Uterus (tissue), 4 donors: ENCODE measurements around the gene F10. TPM values are rescaled to one million over a fixed set of nuclear protein-coding genes. Genes with fewer than 3 reads are reported as not detected.

Source experiments
- DNase-seq, 2 donors: peaks; one replicate each; pipeline ENCODE4 v3.0.0-alpha.2; 2019 to 2020
- H3K27ac ChIP-seq, 2 donors: fragments of 200-600 bp; sonication (generic); 1 replicate in 1 of 2; 2 replicates in 1 of 2; pipeline ENCODE4 v1.5.1; 2016 to 2018
- H3K27me3 ChIP-seq, 2 donors: fragments of 200-600 bp; sonication (generic); one replicate each; pipeline ENCODE4 v1.5.1; 2018 to 2019; ENCODE audit warnings: control low read depth in 1 of 2
- H3K36me3 ChIP-seq, 2 donors: fragments of 200-600 bp; sonication (generic); one replicate each; pipeline ENCODE4 v1.5.1; 2019; ENCODE audit warnings: control low read depth in 1 of 2
- H3K4me1 ChIP-seq, 2 donors: fragments of 200-600 bp; sonication (generic); one replicate each; pipeline ENCODE4 v1.5.1; 2018 to 2019; ENCODE audit warnings: control low read depth in 1 of 2
- H3K4me3 ChIP-seq, 2 donors: fragments of 200-600 bp; sonication (generic); 1 replicate in 1 of 2; 2 replicates in 1 of 2; pipeline ENCODE4 v1.5.1; 2018 to 2019; ENCODE audit warnings: mild to moderate bottlenecking in 1 of 2
- H3K9me3 ChIP-seq, 2 donors: fragments of 200-600 bp; sonication (generic); one replicate each; pipeline ENCODE4 v1.5.1; 2019; ENCODE audit warnings: control low read depth in 1 of 2
- CTCF ChIP-seq, 4 experiments: fragments of 200-600 bp in 2 of 4; fragments of 450-650 bp in 2 of 4; sonication (generic) in 2 of 4; IDR thresholded peaks; one replicate each; pipeline ENCODE4 v1.5.1; 2016 to 2019; ENCODE audit warnings: antibody characterized with exemption in 4 of 4, mild to moderate bottlenecking in 2 of 4, moderate library complexity in 1 of 4
- POLR2A ChIP-seq, 2 donors: fragments of 450-650 bp; IDR thresholded peaks; one replicate each; pipeline ENCODE4 v1.6.1; 2016; ENCODE audit warnings: antibody characterized with exemption in 2 of 2, mild to moderate bottlenecking in 1 of 2, moderate library complexity in 1 of 2
- intact Hi-C: fragments of 100-400 bp; cut with DNase I; formaldehyde crosslinking; loops from one replicate; pipeline ENCODE4 v1.15.1; 2023; ENCODE audit warnings: low total_unique reads
- total RNA-seq, 4 donors: library from RNA; depleted of rRNA in 3 of 4; stranded (reverse); fragments of >200 nt in 3 of 4; gene quantifications; one replicate each; pipeline versions ENCODE4 v1.1.0 to v1.2.4, GENCODE V29; 2014 to 2023
- donor health status: DM: yes; HTN: yes; CAD: no.

Gene F10
- total RNA-seq, 4 donors from 2014 or later: 6.8 to 56.8 (median 12.1) TPM

- Histone ChIP-seq H3K27me3 (no peaks in the 10 kb centered on the region), H3K9me3 (no peaks in the 10 kb centered on the region), H3K36me3 (no peaks in the 10 kb centered on the region), H3K27ac (no peak overlapping the region), H3K4me3 (no peak overlapping the region), H3K4me1 (no peaks in the 10 kb centered on the region)
- TF ChIP-seq CTCF (IDR thresholded peaks at IDR 0.05) (no peak), POLR2A (IDR thresholded peaks at IDR 0.05) (no peak)
- intact Hi-C loops: no loop called here
- no peak for DNase-seq
These were observed 48.9 kb downstream of the F10 start for GRCh38 chr13:113171250-113172125.

- H3K27me3 ChIP-seq: no peaks in the 10 kb centered on the region
- intact Hi-C loops: no loop called here
- H3K27ac ChIP-seq: no peak overlapping the region
- no peaks in the 10 kb centered on the region for H3K9me3 ChIP-seq
- no peak overlapping the region for H3K4me3 ChIP-seq
- H3K4me1 ChIP-seq: no peaks in the 10 kb centered on the region
- H3K36me3 ChIP-seq: no peaks in the 10 kb centered on the region
- DNase-seq: no peak
- TF ChIP-seq POLR2A (IDR thresholded peaks at IDR 0.05) (no peak), CTCF (IDR thresholded peaks at IDR 0.05) (no peak)
These were observed 49.9 kb downstream of the F10 start for GRCh38 chr13:113172419-113172926.

- Histone ChIP-seq H3K9me3 (no peaks in the 10 kb centered on the region), H3K36me3 (no peaks in the 10 kb centered on the region), H3K4me3 (no peak overlapping the region), H3K4me1 (no peaks in the 10 kb centered on the region), H3K27me3 (no peaks in the 10 kb centered on the region), H3K27ac (no peak overlapping the region)
- no peak for DNase-seq
- TF ChIP-seq POLR2A (IDR thresholded peaks at IDR 0.05) (no peak), CTCF (IDR thresholded peaks at IDR 0.05) (no peak)
- intact Hi-C loops: no loop called here
These were observed 53.7 kb downstream of the F10 start for GRCh38 chr13:113176280-113176679.

GRCh38 chr13:113176822-113177221 is 54.2 kb downstream of the F10 start:
- TF ChIP-seq POLR2A (IDR thresholded peaks at IDR 0.05) (no peak), CTCF (IDR thresholded peaks at IDR 0.05) (no peak)
- intact Hi-C loops: no loop called here
- no peak for DNase-seq
- Histone ChIP-seq H3K4me3 (no peak overlapping the region), H3K27me3 (no peaks in the 10 kb centered on the region), H3K27ac (no peak overlapping the region), H3K36me3 (no peaks in the 10 kb centered on the region), H3K4me1 (no peaks in the 10 kb centered on the region), H3K9me3 (no peaks in the 10 kb centered on the region)
